GM12892 (cell line): ENCODE data around the gene GRHPR.

Experiments used
- POLR2AphosphoS5 ChIP-seq: IDR thresholded peaks from 2 replicates; pipeline ENCODE4 v1.6.1; 2011; ENCODE audit warnings: low read depth, low read length, control low read depth
- TAF1 ChIP-seq: IDR thresholded peaks from 2 replicates; pipeline ENCODE4 v1.6.1; 2011; ENCODE audit warnings: low read depth, mild to moderate bottlenecking, control low read depth, low read length, borderline replicate concordance

GRCh38 chr9:37452611-37453010 is 30.1 kb downstream of the GRHPR start:
- TF ChIP-seq POLR2AphosphoS5 (no peak), TAF1 (no peak)
